C4-2B (cell line): ENCODE data around the gene SVOP.

Experiments
- ZFX ChIP-seq: fragments of 450-650 bp; IDR thresholded peaks from 2 replicates; pipeline ENCODE4 v1.6.1; 2017
- TF ChIP-seq, protein P1 (sequence below): fragments of 450-650 bp; conservative IDR thresholded peaks from 2 replicates; pipeline ENCODE4 v1.5.1; 2017; ENCODE audit warnings: mild to moderate bottlenecking

DNA sequence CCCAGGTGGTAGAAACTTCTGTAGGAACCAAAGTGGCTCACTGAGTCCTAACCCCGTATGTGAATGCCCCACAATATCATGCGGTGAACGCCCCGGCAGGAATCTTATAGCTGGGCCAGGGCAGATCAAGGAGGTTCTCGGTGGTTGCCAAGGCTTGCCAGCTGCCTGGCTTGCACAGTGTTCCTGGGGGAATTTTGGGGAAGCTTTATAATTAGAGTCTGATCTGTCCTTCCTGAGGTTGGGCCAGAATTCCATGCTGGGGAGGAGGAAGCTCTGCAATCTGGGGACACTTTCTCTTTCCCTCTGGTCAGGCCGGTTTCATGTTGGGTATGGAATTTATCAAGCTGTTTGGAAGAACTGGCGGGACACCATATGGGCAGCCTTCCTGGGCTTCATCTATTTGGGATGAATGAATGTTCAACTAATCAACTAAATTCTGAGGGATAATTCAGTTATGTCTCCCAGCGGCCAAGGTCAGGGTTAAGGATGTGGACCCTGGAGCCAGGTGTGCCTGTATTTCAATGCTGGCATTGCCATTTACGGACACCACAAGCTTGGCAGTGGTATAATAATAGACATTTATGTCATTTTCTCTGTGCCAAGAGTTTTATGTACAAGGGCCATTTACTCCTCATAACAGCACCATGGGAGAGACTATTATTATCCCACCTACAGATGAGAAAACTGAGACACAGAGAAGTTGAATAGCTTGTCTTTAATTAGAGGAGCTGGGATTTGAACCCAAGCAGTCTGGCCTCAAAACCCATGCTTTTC, 54.3 kb downstream of the SVOP start:
- TF ChIP-seq, protein P1, sequence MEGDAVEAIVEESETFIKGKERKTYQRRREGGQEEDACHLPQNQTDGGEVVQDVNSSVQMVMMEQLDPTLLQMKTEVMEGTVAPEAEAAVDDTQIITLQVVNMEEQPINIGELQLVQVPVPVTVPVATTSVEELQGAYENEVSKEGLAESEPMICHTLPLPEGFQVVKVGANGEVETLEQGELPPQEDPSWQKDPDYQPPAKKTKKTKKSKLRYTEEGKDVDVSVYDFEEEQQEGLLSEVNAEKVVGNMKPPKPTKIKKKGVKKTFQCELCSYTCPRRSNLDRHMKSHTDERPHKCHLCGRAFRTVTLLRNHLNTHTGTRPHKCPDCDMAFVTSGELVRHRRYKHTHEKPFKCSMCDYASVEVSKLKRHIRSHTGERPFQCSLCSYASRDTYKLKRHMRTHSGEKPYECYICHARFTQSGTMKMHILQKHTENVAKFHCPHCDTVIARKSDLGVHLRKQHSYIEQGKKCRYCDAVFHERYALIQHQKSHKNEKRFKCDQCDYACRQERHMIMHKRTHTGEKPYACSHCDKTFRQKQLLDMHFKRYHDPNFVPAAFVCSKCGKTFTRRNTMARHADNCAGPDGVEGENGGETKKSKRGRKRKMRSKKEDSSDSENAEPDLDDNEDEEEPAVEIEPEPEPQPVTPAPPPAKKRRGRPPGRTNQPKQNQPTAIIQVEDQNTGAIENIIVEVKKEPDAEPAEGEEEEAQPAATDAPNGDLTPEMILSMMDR: no peak
- no peak for TF ChIP-seq ZFX
